ENCODE measurements around the gene TMEM54. TPM values are rescaled to one million over a fixed set of nuclear protein-coding genes. Genes with fewer than 3 reads are reported as not detected.

TMEM54 gene
- total and polyA plus RNA-seq, 10 of the 15 experiments (the other 5 are each of a cell fraction or from before 2014, with no cell fraction given), result 0.07 to 0.94 (median 0.56) TPM; not detected in 1

- TF ChIP-seq BCLAF1 (IDR thresholded peaks at IDR 0.05) (no peak), SIX5 (IDR thresholded peaks at IDR 0.05; ENCODE audit: low read depth, low read length, severe bottlenecking) (no peak), MTA2 (IDR thresholded peaks at IDR 0.05; ENCODE audit: low read depth) (no peak), BCL11A (IDR thresholded peaks at IDR 0.05; ENCODE audit: low read depth, low read length) (no peak), ZSCAN29 (IDR thresholded peaks at IDR 0.05) (no peak), KLF5 (IDR thresholded peaks at IDR 0.05; ENCODE audit: partially characterized antibody) (no peak), SMAD5 (IDR thresholded peaks at IDR 0.05; ENCODE audit: low read depth) (no peak), SREBF2 (IDR thresholded peaks at IDR 0.05; ENCODE audit: low read length) (no peak), NBN (IDR thresholded peaks at IDR 0.05) (no peak), ZNF24 (IDR thresholded peaks at IDR 0.05) (no peak), RUNX3 (IDR thresholded peaks at IDR 0.05; ENCODE audit: low read length) (peak; percentile 26; the same call in 1 of the 2 replicates), KDM1A (IDR thresholded peaks at IDR 0.05; ENCODE audit: borderline replicate concordance) (no peak), SMC3 (IDR thresholded peaks at IDR 0.05; ENCODE audit: borderline replicate concordance, low read length) (peak; percentile 86), FOXM1 (IDR thresholded peaks at IDR 0.05; ENCODE audit: low read depth, low read length) (no peak), BRCA1 (IDR thresholded peaks at IDR 0.05; ENCODE audit: low read depth, low read length) (no peak), KAT2A (conservative IDR thresholded peaks at IDR 0.05; ENCODE audit: control insufficient read depth, low read depth, low read length) (no peak), LARP7 (IDR thresholded peaks at IDR 0.05) (0 out of 2 replicates have a peak, but pooled peaks have one; percentile 15), CTCF (IDR thresholded peaks at IDR 0.05 in 2 of 3, conservative IDR thresholded peaks at IDR 0.05 in 1 of 3; ENCODE audit: control insufficient read depth in 2 of 3, extremely low read depth in 1 of 3, insufficient read depth in 1 of 3, low read depth in 3 of 3, low read length in 3 of 3) (peak; percentile 79 to 98 (median 95)), NFIC (IDR thresholded peaks at IDR 0.05; ENCODE audit: low read depth, low read length) (no peak), HCFC1 (IDR thresholded peaks at IDR 0.05; ENCODE audit: low read length) (no peak), PML (IDR thresholded peaks at IDR 0.05; ENCODE audit: low read length) (no peak), POLR2A (IDR thresholded peaks at IDR 0.05; ENCODE audit: low read depth, low read length) (no peak), BACH1 (IDR thresholded peaks at IDR 0.05; ENCODE audit: borderline replicate concordance) (no peak), SMARCA5 (IDR thresholded peaks at IDR 0.05) (peak; percentile 45; the same call in 1 of the 2 replicates), CREB1 (IDR thresholded peaks at IDR 0.05; ENCODE audit: low read depth) (no peak)
- TF ChIP-seq, protein P1, sequence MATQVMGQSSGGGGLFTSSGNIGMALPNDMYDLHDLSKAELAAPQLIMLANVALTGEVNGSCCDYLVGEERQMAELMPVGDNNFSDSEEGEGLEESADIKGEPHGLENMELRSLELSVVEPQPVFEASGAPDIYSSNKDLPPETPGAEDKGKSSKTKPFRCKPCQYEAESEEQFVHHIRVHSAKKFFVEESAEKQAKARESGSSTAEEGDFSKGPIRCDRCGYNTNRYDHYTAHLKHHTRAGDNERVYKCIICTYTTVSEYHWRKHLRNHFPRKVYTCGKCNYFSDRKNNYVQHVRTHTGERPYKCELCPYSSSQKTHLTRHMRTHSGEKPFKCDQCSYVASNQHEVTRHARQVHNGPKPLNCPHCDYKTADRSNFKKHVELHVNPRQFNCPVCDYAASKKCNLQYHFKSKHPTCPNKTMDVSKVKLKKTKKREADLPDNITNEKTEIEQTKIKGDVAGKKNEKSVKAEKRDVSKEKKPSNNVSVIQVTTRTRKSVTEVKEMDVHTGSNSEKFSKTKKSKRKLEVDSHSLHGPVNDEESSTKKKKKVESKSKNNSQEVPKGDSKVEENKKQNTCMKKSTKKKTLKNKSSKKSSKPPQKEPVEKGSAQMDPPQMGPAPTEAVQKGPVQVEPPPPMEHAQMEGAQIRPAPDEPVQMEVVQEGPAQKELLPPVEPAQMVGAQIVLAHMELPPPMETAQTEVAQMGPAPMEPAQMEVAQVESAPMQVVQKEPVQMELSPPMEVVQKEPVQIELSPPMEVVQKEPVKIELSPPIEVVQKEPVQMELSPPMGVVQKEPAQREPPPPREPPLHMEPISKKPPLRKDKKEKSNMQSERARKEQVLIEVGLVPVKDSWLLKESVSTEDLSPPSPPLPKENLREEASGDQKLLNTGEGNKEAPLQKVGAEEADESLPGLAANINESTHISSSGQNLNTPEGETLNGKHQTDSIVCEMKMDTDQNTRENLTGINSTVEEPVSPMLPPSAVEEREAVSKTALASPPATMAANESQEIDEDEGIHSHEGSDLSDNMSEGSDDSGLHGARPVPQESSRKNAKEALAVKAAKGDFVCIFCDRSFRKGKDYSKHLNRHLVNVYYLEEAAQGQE (IDR thresholded peaks at IDR 0.05; ENCODE audit: low read depth, low read length), result no peak
Measured at GRCh38 chr1:32876341-32877210, 24.6 kb downstream of the TMEM54 start (continued).

Data from GM12878 (cell line).